ENCODE measurements around the gene RBM8A. TPM values are rescaled to one million over a fixed set of nuclear protein-coding genes. Genes with fewer than 3 reads are reported as not detected.

RBM8A gene
- total and polyA plus RNA-seq, 9 of the 15 experiments (the other 6 are each of a cell fraction or from before 2014, with no cell fraction given), result 215 to 1,035 (median 291) TPM

DNA sequence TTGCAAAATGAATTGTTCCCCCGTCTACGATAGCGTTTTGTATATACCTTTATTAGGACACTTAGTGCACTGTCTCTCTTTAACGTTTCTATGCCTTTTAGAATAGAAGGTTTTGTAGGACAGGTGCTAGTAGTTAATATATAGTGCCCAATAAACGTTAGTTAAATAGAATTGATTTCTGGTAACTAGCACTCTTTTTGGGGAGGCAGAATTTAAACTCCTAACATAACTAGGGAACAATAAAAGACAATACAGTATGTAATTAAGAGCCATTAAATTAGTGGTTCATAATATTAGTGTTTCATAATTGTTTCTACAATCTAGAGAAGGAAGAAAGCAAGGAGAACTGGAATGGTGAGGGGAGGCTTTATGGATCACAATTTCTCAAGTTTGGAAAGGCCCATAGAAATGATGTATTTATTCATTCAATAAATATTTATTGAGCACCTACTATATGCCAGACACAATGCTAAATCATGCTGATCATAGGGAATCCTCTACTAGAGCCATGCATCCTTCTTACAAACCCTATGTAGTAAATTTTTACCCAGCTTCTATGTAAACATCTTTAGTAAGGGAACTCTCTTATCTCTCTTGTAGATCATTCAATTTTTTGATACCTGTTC lies 37.9 kb upstream of the RBM8A start (continued):
- TF ChIP-seq, protein P1, sequence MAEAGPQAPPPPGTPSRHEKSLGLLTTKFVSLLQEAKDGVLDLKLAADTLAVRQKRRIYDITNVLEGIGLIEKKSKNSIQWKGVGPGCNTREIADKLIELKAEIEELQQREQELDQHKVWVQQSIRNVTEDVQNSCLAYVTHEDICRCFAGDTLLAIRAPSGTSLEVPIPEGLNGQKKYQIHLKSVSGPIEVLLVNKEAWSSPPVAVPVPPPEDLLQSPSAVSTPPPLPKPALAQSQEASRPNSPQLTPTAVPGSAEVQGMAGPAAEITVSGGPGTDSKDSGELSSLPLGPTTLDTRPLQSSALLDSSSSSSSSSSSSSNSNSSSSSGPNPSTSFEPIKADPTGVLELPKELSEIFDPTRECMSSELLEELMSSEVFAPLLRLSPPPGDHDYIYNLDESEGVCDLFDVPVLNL (CRISPR knock-in tag; IDR thresholded peaks at IDR 0.05; ENCODE audit: low read depth), result no peak

DNA sequence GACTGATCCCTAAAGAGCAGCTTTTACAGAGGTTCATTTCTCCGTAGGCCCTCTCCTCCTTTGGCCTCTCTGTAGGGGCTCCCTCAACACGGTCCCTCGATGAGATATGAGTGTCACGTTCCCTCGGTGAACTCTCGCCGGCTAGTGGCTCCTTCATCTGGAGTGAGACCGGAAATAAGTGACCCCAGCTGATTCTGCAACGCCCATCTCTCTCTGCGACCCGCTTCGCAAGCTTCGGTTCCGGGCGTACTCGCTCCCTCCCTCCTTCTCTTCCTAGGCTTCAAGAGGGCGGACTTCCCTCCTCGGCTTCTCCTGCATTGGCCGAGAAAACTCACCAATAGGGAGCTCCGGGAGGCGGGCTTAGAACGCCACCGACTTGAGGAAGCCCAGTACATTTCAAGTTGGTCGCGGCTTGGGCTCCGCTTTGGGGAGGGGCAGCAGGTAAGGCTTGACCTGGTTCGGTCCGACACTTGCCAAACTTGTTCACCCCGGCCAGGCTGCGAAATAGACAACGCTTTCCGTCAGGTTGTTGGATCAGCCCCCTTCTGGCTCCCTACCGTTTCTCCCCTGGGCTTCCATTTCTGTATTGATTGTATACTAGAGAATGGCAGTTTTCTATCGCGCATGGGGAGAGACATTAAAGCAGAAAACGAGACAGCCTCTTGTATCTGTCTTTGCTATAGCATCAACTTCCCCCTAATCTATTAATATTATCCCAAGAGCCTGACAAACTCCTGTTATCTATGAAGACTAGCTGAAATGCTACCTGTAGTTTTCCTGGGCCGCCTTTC lies 37.2 kb upstream of the RBM8A start, which contains the start of the genes ANKRD34A and POLR3GL:
ANKRD34A (minus strand) TSS at position 248 of the 791 bp plus-strand sequence. CDS start 2,816 bp downstream, outside the sequence.
POLR3GL (plus strand) TSS at position 363 of the 791 bp plus-strand sequence. CDS start 10,176 bp downstream, outside the sequence.
- peak within 1 kb of the TSS; percentile 87 for H3K27ac ChIP-seq (ENCODE audit: extremely low read depth, low read depth, low read length)
- H3K27me3 ChIP-seq (ENCODE audit: control insufficient read depth in 2 of 2, insufficient read depth in 2 of 2, low read length in 2 of 2), result no peaks in the 10 kb centered on the region; a peak in 1 of 5 replicates
- CTCF ChIA-PET (ENCODE audit: low intra/inter-chr PET ratio), result no interaction called here
- intact Hi-C loops (cut with micrococcal nuclease), result loop anchor here (1.0 kb wide), 1 partner anchor 15 kb away; no protein-coding TSS in a partner anchor
- ATAC-seq, result peak; percentile 98
- no peaks in the 10 kb centered on the region for H3K9me1 ChIP-seq (ENCODE audit: control insufficient read depth, insufficient read depth, low read length)
- H3K4me3 ChIP-seq, result peak within 1 kb of the TSS; percentile 63
- H3K4me1 ChIP-seq (replicated peaks in 1 of 2; ENCODE audit: control insufficient read depth in 2 of 2, insufficient read depth in 2 of 2, low read length in 2 of 2), result peaks cover 23 to 36% of the 10 kb centered on the region in 2 experiments; a peak in 4 of 5 replicates
- FAIRE-seq, result peak; percentile 99
- peak; percentile 92 to 98 (median 94) for DNase-seq (ENCODE audit: extremely low read depth in 1 of 4, low spot score in 3 of 4)
- peak within 1 kb of the TSS; percentile 86 for H3K4me2 ChIP-seq (ENCODE audit: insufficient read depth, low read length)
- no peaks in the 10 kb centered on the region for H4K20me1 ChIP-seq (replicated peaks; ENCODE audit: control insufficient read depth, insufficient read depth, low read length)
- peaks cover 5% of the 10 kb centered on the region; the same call in 1 of the 2 replicates for H3K9me3 ChIP-seq (replicated peaks; ENCODE audit: control insufficient read depth, insufficient read depth, low read depth, low read length)
- POLR2A ChIA-PET, result interaction anchor here (0.7 to 4.0 kb wide), 16 partner anchors 10 to 119 kb away, joined by 3 to 50 read pairs (median 6); partner anchors contain the start of genes NUDT17, PEX11B, RBM8A and TXNIP
- WGBS (ENCODE audit: insufficient coverage, low coverage, missing lambda C conversion rate), result under 1% methylated on average over 37 of the region's 37 CpGs
- no peaks in the 10 kb centered on the region for H3K36me3 ChIP-seq (ENCODE audit: control insufficient read depth, insufficient read depth, low read length)
- H2AFZ ChIP-seq (ENCODE audit: low read depth, low read length), result peak within 1 kb of the TSS; percentile 94
- H3K79me2 ChIP-seq (ENCODE audit: control insufficient read depth, insufficient read depth, low read length), result peaks cover 24% of the 10 kb centered on the region
- peak within 1 kb of the TSS; percentile 88 to 91 for H3K9ac ChIP-seq (ENCODE audit: insufficient read depth in 1 of 2, low read depth in 2 of 2, low read length in 2 of 2)
- in situ Hi-C loops (cut with MboI), result no loop called here
- TSS peak; percentile 90 for BruUV-seq (replicated peaks)
- TF ChIP-seq NFYB (IDR thresholded peaks at IDR 0.05; ENCODE audit: extremely low read depth, insufficient read length) (peak; percentile 94), EP400 (IDR thresholded peaks at IDR 0.05) (no peak), SMC3 (conservative IDR thresholded peaks at IDR 0.05; ENCODE audit: insufficient read depth, low read depth, low read length) (no peak), COPS2 (conservative IDR thresholded peaks at IDR 0.05) (no peak), HDAC1 (IDR thresholded peaks at IDR 0.05) (peak in 1 of 2 experiments; percentile 49; a peak in 2 of 4 replicates), JUN (IDR thresholded peaks at IDR 0.05; ENCODE audit: borderline replicate concordance, low read depth, low read length) (peak; percentile 20; the same call in 1 of the 2 replicates), JUN (CRISPR knock-in tag; IDR thresholded peaks at IDR 0.05; ENCODE audit: borderline replicate concordance) (no peak), TOE1 (IDR thresholded peaks at IDR 0.05; ENCODE audit: borderline replicate concordance) (no peak), TOE1 (CRISPR knock-in tag; IDR thresholded peaks at IDR 0.05; ENCODE audit: borderline replicate concordance, low read depth) (0 out of 2 replicates have a peak, but pooled peaks have one; percentile 52)
- TF ChIP-seq, protein P2, sequence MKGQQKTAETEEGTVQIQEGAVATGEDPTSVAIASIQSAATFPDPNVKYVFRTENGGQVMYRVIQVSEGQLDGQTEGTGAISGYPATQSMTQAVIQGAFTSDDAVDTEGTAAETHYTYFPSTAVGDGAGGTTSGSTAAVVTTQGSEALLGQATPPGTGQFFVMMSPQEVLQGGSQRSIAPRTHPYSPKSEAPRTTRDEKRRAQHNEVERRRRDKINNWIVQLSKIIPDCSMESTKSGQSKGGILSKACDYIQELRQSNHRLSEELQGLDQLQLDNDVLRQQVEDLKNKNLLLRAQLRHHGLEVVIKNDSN (CRISPR knock-in tag; IDR thresholded peaks at IDR 0.05), result peak; percentile 29; the same call in 1 of the 2 replicates
- TF ChIP-seq, protein P3, sequence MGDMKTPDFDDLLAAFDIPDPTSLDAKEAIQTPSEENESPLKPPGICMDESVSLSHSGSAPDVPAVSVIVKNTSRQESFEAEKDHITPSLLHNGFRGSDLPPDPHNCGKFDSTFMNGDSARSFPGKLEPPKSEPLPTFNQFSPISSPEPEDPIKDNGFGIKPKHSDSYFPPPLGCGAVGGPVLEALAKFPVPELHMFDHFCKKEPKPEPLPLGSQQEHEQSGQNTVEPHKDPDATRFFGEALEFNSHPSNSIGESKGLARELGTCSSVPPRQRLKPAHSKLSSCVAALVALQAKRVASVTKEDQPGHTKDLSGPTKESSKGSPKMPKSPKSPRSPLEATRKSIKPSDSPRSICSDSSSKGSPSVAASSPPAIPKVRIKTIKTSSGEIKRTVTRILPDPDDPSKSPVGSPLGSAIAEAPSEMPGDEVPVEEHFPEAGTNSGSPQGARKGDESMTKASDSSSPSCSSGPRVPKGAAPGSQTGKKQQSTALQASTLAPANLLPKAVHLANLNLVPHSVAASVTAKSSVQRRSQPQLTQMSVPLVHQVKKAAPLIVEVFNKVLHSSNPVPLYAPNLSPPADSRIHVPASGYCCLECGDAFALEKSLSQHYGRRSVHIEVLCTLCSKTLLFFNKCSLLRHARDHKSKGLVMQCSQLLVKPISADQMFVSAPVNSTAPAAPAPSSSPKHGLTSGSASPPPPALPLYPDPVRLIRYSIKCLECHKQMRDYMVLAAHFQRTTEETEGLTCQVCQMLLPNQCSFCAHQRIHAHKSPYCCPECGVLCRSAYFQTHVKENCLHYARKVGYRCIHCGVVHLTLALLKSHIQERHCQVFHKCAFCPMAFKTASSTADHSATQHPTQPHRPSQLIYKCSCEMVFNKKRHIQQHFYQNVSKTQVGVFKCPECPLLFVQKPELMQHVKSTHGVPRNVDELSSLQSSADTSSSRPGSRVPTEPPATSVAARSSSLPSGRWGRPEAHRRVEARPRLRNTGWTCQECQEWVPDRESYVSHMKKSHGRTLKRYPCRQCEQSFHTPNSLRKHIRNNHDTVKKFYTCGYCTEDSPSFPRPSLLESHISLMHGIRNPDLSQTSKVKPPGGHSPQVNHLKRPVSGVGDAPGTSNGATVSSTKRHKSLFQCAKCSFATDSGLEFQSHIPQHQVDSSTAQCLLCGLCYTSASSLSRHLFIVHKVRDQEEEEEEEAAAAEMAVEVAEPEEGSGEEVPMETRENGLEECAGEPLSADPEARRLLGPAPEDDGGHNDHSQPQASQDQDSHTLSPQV (IDR thresholded peaks at IDR 0.05), result peak; percentile 20; the same call in 1 of the 2 replicates

Measured in K562 (cell line).